Measurements from ENCODE around the gene TNP2. TPM values are rescaled to one million over a fixed set of nuclear protein-coding genes. Genes with fewer than 3 reads are reported as not detected.

TNP2 gene
- not detected for total RNA-seq (2013)
- not detected for polyA plus RNA-seq
- not detected in 2 replicates for polyA minus RNA-seq
- total RNA-seq: 0 to 1.7 (median 0) reads per million in 11 experiments

GRCh38 chr16:11268921-11269375 lies at the start of gene TNP2:
TSS of gene TNP2 (minus strand) at chr16:11269325. CDS start at chr16:11269262, 63 bp downstream.
- H3K4me1 ChIP-seq (ENCODE audit: control insufficient read depth in 1 of 2, insufficient read depth in 2 of 2, low read length in 2 of 2): peaks cover 4 to 8% of the 10 kb centered on the region in 2 donors
- H3K27ac Mint-ChIP-seq: no peak within 1 kb of the TSS
- H3K4me3 Mint-ChIP-seq: no peak within 1 kb of the TSS
- H3K4me3 ChIP-seq (replicated peaks in 1 of 3; ENCODE audit: low read depth in 2 of 3, low read length in 3 of 3): no peak within 1 kb of the TSS
- H3K9me3 Mint-ChIP-seq: no peaks in the 10 kb centered on the region
- H3K9ac ChIP-seq (ENCODE audit: insufficient read depth, low read length, poor library complexity, severe bottlenecking): no peak within 1 kb of the TSS
- H3K27ac ChIP-seq (ENCODE audit: low read depth in 1 of 2, low read length in 2 of 2): no peak within 1 kb of the TSS
- H3K27me3 ChIP-seq (ENCODE audit: control insufficient read depth in 2 of 2, insufficient read depth in 2 of 2, low read length in 2 of 2): peaks cover 0 to 5% of the 10 kb centered on the region in 2 donors
- no peak within 1 kb of the TSS for H2AFZ ChIP-seq (ENCODE audit: insufficient read depth, low read depth, low read length, poor library complexity, severe bottlenecking)
- intact Hi-C loops (cut with micrococcal nuclease): no loop called here
- H3K9me3 ChIP-seq (replicated peaks in 1 of 2; ENCODE audit: control insufficient read depth in 1 of 2, insufficient read depth in 1 of 2, low read length in 2 of 2): no peaks in the 10 kb centered on the region
- DNase-seq: no peak
- TF ChIP-seq CTCF (IDR thresholded peaks at IDR 0.05): no peak
- H3K4me1 Mint-ChIP-seq: peaks cover 11% of the 10 kb centered on the region
- 99% methylated on average over 7 of the region's 11 CpGs for WGBS (ENCODE audit: insufficient coverage)
- no peaks in the 10 kb centered on the region for H3K79me2 ChIP-seq (ENCODE audit: insufficient read depth, low read length)
- H4K20me1 ChIP-seq (ENCODE audit: insufficient read depth, low read length): no peaks in the 10 kb centered on the region
- no peaks in the 10 kb centered on the region for H3K36me3 Mint-ChIP-seq
- H3K36me3 ChIP-seq (replicated peaks in 1 of 2; ENCODE audit: control insufficient read depth in 1 of 2, insufficient read depth in 2 of 2, low read length in 2 of 2): no peaks in the 10 kb centered on the region
- no peak within 1 kb of the TSS for H3K4me2 ChIP-seq (replicated peaks; ENCODE audit: extremely low read depth, low read length, poor library complexity, severe bottlenecking)
- peaks cover 15 to 31% (median 16%) of the 10 kb centered on the region in 3 donors for H3K27me3 Mint-ChIP-seq (ENCODE audit: low read depth in 3 of 3)

GRCh38 chr16:11318817-11319216 lies 49.7 kb upstream of the TNP2 start:
- H3K27ac Mint-ChIP-seq: peak overlapping the region in 2 of 7 donors; percentile 55 to 57
- H3K36me3 Mint-ChIP-seq: peaks cover 0 to 2% of the 10 kb centered on the region in 2 donors
- intact Hi-C loops (cut with micrococcal nuclease): no loop called here
- Histone ChIP-seq H2AFZ (ENCODE audit: insufficient read depth, low read depth, low read length, poor library complexity, severe bottlenecking) (no peak overlapping the region), H3K4me1 (ENCODE audit: control insufficient read depth in 1 of 2, insufficient read depth in 2 of 2, low read length in 2 of 2) (no peaks in the 10 kb centered on the region), H3K4me3 (replicated peaks in 1 of 3; ENCODE audit: low read depth in 2 of 3, low read length in 3 of 3) (no peak overlapping the region), H3K9me3 (replicated peaks in 1 of 2; ENCODE audit: control insufficient read depth in 1 of 2, insufficient read depth in 1 of 2, low read length in 2 of 2) (no peaks in the 10 kb centered on the region), H3K36me3 (replicated peaks in 1 of 2; ENCODE audit: control insufficient read depth in 1 of 2, insufficient read depth in 2 of 2, low read length in 2 of 2) (no peaks in the 10 kb centered on the region), H3K27ac (ENCODE audit: low read depth in 1 of 2, low read length in 2 of 2) (no peak overlapping the region), H3K79me2 (ENCODE audit: insufficient read depth, low read length) (no peaks in the 10 kb centered on the region), H3K27me3 (ENCODE audit: control insufficient read depth in 2 of 2, insufficient read depth in 2 of 2, low read length in 2 of 2) (peaks cover 0 to 8% of the 10 kb centered on the region in 2 donors), H3K9ac (ENCODE audit: insufficient read depth, low read length, poor library complexity, severe bottlenecking) (no peak overlapping the region), H3K4me2 (replicated peaks; ENCODE audit: extremely low read depth, low read length, poor library complexity, severe bottlenecking) (no peak overlapping the region), H4K20me1 (ENCODE audit: insufficient read depth, low read length) (no peaks in the 10 kb centered on the region)
- H3K27me3 Mint-ChIP-seq (ENCODE audit: low read depth in 3 of 3): peaks cover 23 to 48% (median 26%) of the 10 kb centered on the region in 3 donors
- peaks cover 4% of the 10 kb centered on the region for H3K4me1 Mint-ChIP-seq
- 95% methylated on average over 6 of the region's 8 CpGs for WGBS (ENCODE audit: insufficient coverage)
- H3K4me3 Mint-ChIP-seq: no peak overlapping the region
- DNase-seq: no peak
- no peak for TF ChIP-seq CTCF (IDR thresholded peaks at IDR 0.05)
- peaks cover 0 to 5% (median 0%) of the 10 kb centered on the region in 7 donors for H3K9me3 Mint-ChIP-seq

Measured in CD14-positive monocyte (primary cell).